Lower leg skin (tissue), 3 donors: ENCODE results near the gene BID.

Experiments
- POLR2A ChIP-seq, 2 donors: fragments of 450-650 bp; IDR thresholded peaks; one replicate each; pipeline ENCODE4 v1.6.1; 2016 to 2017; ENCODE audit warnings: antibody characterized with exemption in 2 of 2, mild to moderate bottlenecking in 1 of 2, moderate library complexity in 1 of 2
- TF ChIP-seq, protein P1 (sequence below), 3 donors: fragments of 450-650 bp; IDR thresholded peaks; one replicate each; pipeline ENCODE4 v1.5.1; 2016; ENCODE audit warnings: antibody characterized with exemption in 3 of 3, mild to moderate bottlenecking in 3 of 3, moderate library complexity in 2 of 3

DNA sequence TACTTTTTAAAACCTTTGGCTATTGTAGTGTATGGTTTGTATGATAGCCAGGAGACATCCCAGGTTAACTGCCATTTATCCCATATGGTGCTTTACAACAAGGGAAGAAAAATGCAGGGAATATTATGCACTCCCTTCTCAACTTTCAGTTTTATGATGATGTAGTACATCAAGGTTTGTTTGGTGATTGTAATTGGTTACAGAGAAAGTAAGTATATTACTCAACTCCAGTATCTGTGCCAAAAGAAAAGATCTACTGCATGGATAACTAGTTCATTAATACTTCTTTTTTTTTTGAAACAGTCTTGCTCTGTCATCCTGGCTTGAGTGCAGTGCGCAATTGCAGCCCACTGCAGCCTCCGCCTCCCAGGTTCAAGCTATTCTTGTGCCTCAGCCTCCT is 70.5 kb downstream of the BID start:
- TF ChIP-seq, protein P1, sequence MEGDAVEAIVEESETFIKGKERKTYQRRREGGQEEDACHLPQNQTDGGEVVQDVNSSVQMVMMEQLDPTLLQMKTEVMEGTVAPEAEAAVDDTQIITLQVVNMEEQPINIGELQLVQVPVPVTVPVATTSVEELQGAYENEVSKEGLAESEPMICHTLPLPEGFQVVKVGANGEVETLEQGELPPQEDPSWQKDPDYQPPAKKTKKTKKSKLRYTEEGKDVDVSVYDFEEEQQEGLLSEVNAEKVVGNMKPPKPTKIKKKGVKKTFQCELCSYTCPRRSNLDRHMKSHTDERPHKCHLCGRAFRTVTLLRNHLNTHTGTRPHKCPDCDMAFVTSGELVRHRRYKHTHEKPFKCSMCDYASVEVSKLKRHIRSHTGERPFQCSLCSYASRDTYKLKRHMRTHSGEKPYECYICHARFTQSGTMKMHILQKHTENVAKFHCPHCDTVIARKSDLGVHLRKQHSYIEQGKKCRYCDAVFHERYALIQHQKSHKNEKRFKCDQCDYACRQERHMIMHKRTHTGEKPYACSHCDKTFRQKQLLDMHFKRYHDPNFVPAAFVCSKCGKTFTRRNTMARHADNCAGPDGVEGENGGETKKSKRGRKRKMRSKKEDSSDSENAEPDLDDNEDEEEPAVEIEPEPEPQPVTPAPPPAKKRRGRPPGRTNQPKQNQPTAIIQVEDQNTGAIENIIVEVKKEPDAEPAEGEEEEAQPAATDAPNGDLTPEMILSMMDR (IDR thresholded peaks at IDR 0.05), result no peak
- no peak for TF ChIP-seq POLR2A (IDR thresholded peaks at IDR 0.05)
